HPDE6-E6E7 (cell line): Measurements from ENCODE around the gene F13B.
"Not testable (repeated sequence)": the region's sequence is repeated elsewhere in the genome, so short reads cannot be mapped to it uniquely, and the experiment has no call there.

Source experiments
- DNase-seq: peaks from one replicate; pipeline ENCODE4 v3.0.0; 2011; ENCODE audit warnings: missing footprints; ENCODE audit errors: extremely low spot score

F13B gene

DNA sequence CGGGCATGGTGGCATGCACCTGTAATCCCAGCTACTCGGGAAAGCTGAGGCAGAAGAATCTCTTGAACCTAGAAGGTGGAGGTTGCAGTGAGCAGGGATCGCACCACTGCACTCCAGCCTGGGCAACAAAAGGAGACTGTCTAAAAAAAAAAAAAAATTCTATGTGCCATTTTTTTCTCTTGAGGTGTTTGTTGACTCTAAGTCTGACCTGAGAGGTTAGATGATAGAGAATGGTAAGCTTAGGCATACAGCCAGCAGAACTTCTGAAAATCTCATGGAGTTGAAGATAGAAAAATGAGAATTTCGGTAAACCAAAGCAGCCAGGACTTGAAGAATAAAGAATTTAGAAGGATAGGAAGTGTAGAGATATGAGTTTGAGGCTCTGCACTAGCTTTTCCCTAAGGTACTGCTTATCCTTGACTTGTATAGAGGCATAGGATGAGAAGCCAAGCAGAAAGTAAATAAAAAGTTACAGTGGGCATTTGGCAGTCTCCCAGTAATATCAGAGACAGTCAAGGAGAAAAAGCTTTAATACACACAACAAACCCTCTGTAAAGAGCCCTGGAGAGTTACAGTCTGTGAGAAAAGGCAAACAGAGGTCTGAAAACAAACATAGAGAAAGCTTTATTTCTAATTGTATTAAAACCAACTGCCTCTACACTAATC, 24.3 kb downstream of the F13B start:
- DNase-seq, result no peak

DNA sequence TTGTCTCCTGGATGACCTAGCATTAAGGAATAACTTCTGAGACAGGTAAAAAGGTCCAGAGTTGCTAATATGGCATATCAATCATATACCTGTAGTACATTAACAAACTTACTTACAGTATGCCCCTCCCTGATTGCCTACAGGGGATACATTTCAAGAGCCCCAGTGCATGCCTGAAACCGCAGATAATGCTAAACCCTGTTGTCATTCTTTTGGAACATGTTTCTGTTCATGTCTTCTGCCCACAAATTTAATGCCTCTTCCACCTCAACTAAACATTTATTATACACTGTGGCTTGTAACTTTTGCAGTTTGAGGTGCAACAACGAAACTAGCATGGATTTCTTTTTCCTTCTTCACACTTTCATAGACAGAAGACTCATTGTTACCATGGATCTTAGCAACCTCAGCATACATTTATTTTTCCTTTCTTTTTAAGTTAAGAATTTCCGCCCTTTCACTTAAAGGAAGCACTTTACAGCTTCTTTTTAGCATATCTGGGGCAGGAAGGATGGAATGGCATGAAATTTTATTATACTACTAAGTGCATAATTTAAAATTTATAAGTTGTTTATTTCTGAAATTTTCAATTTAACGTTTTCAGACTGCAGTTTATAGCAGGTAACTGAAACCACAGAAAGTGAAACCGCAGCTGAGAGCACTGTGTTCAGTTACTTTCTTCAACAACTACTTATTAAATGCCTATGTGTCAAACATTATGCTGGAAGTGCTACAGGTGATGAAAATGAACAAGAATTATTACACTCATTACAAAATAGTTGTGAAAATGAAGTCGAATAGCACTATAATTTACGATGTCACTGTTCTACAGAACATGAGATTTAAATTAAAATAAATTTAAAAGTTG, 25.3 kb downstream of the F13B start:
- DNase-seq, result no peak

DNA sequence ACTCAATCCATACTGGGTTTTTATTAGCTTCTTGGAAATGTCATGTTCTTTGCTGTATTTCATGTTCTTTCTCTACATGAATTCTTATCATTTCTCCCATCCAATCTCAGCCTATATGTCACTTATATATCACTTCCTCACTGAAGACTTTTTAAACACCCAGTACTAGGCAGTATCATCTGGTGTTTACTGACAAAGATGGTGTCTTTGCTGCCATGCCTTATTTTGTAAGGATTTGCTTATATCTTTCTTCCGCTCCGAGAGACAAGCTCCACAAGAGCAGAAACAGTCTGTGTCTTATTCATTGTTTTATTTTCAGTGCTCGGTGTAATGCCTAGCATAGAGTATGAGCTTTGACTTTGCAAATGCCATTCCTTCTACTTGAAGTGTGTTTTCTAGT, 30.2 kb downstream of the F13B start:
- DNase-seq, result no peak

GRCh38 chr1:197034631-197035339, 32.3 kb downstream of the F13B start:
- DNase-seq, result not testable (repeated sequence)

DNA sequence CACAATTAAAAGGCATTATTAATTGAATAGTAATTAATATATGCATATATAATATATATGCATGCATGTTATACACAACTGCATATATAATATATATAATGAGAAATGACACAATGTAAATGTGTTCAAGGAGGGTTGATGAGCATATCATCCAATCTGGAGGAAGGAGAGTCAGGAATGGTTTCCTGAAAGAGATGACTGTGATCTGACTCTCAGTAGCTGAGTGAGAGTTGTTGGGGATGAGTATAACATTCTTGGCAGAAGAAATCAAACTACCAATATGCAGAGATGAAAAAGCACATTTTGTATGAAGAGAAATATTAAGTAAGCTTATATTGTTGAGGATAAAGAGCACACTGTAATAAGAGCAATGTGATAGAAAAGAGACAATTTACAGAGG, 37.3 kb downstream of the F13B start:
- DNase-seq, result no peak

DNA sequence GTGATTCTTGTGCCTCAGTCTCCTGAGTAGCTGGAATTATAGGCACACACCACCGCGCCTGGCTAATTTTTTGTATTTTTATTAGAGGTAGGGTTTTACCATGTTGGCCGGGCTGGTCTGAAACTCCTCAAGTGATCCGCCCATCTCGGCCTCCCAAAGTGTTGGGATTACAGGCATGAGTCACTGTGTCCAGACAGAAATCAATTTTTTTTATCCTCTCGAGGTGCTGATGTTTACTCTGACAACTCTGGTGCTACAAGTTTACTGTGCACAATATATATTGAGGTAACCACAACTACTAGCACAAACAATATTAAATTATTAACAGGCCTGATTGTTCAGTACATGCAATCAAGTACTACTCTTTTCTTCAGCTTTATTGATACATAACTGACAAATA, 39.7 kb downstream of the F13B start:
- DNase-seq, result no peak

- no peak for DNase-seq
Observed at GRCh38 chr1:197024460-197024859, 42.6 kb downstream of the F13B start.

DNA sequence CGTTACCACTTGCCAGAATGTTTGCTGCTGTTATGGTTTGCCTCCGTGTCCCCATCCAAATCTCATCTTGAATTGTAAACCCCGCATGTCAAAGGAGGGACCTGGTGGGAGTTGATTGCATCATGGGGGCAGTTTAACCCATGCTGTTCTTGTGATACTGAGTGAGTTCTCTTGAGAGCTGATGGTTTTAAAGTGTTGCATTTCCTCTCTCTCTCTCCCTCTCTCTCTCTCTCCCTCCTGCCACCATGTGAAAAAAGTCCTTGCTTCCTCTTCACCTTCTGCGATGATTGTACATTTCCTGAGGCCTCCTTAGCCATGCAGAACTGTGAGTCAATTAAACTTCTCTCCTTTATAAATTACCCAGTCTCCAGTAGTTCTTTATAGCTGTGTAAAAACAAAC, 45.3 kb downstream of the F13B start:
- DNase-seq, result no peak

GRCh38 chr1:197017558-197018146, 49.4 kb downstream of the F13B start:
- DNase-seq, result no peak

DNA sequence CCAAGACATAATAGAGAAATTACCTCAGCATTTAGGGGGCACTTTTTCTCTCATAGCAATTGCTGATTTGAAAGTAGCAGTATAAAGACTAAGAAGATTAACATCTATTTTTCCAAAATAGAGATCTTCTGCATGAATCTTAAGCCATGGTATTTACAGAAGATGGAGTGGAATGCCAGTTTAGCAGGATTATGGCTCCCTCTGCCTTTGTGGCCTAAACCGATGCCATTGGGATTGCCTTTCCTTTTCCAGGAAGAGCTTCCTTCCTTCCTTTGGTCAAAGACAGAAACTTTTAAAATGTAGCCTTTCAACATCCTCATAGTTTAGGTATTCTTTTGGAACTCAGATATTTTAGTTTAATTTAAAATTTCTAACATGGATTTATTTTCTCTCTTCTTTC, 50.3 kb downstream of the F13B start:
- no peak for DNase-seq

- no peak for DNase-seq
Observed at GRCh38 chr1:197013234-197013633, 53.8 kb downstream of the F13B start.

DNA sequence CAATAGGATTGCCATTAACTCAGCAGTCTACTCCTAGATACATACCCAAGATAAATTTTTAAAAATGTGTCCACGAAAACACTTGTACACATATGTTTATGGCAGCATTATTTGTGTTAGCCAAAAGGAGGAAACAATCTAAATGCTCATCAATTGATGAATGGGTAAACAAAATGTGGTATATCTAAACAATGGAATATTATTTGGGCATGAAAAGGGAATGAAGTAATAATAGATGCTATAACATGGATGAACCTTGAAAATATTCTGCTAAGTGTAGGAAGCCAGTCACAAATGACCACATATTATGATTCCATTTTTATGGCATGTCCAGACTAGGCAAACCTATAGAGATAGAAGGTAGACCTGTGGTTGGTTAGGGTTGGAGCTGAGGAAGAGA, 55.4 kb downstream of the F13B start:
- no peak for DNase-seq

- no peak for DNase-seq
Observed at GRCh38 chr1:197008861-197009260, 58.2 kb downstream of the F13B start.

DNA sequence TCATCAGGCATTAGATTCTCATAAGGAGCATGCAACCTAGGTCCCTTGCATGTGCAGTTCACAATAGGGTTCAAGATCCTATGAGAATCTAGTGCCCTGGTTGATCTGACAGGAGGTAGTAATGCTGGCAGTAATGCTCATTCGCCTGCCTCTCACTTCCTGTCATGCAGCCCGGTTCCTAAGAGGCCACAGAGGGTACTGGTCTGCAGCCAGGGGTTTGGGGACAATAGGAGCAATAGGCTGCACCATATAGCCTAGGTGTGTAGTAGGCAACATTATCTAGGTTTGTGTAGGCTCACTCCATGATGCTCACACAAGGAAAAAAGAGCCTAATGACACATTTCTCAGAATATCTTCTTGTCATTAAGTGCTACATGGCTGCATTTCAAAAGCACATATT, 63.9 kb downstream of the F13B start:
- DNase-seq, result no peak

DNA sequence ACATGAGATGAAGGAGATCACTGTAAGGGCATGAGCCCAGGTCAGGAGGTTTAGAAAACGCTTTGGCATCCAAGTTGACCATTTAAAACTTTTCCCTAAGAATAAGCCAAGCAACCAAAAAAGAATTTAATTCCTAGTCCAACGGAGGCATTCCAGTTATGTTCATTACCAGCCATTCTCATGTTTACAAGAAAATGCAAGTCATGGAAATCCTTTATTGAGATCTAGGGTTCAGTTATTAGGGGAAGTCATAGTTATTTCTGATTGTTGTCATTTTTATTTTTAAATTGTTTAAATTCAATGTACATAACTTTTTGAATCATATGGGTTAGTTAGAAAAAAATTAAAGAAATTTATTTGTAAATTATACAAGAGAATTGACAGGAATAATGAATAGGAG, 65.2 kb downstream of the F13B start:
- no peak for DNase-seq

DNA sequence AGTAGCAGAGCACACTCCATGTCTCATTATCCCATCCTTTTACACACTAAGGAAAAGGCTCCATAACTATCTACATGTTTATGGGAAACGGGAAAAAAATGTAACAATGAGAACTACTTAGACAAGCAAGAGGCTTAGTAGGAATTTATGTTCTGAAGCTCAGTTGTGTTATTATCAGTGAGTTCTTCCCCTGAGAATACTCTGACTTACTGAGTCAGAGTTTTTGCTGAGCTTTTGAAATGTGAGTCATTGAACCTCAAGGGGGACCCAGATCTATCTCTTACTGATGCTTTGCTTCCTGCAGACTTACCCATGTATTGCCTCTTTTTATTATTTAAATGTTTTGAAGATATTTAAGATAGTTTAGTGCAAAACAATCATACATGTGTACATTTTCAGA, 69.6 kb downstream of the F13B start:
- DNase-seq, result no peak

- DNase-seq, result no peak
Observed at GRCh38 chr1:196993916-196994315, 73.1 kb downstream of the F13B start.

- DNase-seq, result peak; percentile 6
Observed at GRCh38 chr1:196991919-196992651, 75.0 kb downstream of the F13B start.
